Esophagus squamous epithelium (tissue), 4 donors: ENCODE measurements around the gene DGKQ.
A peak's percentile ranks its signal among the peaks of the same experiment; 100 is the strongest.

Source experiments
- CTCF ChIP-seq, 6 experiments: fragments of 450-650 bp in 4 of 6; fragments of 200-600 bp in 2 of 6; sonication (generic) in 2 of 6; IDR thresholded peaks; one replicate each; pipeline ENCODE4 v1.5.1; 2016 to 2019; ENCODE audit warnings: antibody characterized with exemption in 6 of 6, mild to moderate bottlenecking in 4 of 6, moderate library complexity in 4 of 6
- POLR2A ChIP-seq, 4 donors: fragments of 450-650 bp; IDR thresholded peaks; one replicate each; pipeline ENCODE4 v1.6.1; 2017; ENCODE audit warnings: antibody characterized with exemption in 4 of 4, mild to moderate bottlenecking in 4 of 4, moderate library complexity in 3 of 4

GRCh38 chr4:1010395-1011021, 37.1 kb upstream of the DGKQ start:
- TF ChIP-seq CTCF (IDR thresholded peaks at IDR 0.05) (no peak), POLR2A (IDR thresholded peaks at IDR 0.05) (peak in 1 of 4 donors; percentile 26)
